HL-60 (cell line): ENCODE data around the gene SCO2.
"Not testable (repeated sequence)": the region's sequence is repeated elsewhere in the genome, so short reads cannot be mapped to it uniquely, and the experiment has no call there.

Experiments used
- DNase-seq, 2 experiments: peaks; one replicate each; pipeline ENCODE4 v3.0.0-alpha.2; 2010 to 2020; ENCODE audit warnings: low read depth in 1 of 2, low spot score in 1 of 2
- H3K27ac ChIP-seq: fragments of 250-450 bp; sonication (Bioruptor Pico); replicated peaks from 2 replicates; pipeline ENCODE4 v1.5.1; 2020; ENCODE audit warnings: mild to moderate bottlenecking, moderate library complexity
- H3K27me3 ChIP-seq: fragments of 250-450 bp; sonication (Bioruptor Pico); 2 replicates; pipeline ENCODE4 v1.5.1; 2021; ENCODE audit warnings: mild to moderate bottlenecking, moderate library complexity; ENCODE audit not compliant: insufficient read depth, poor library complexity, severe bottlenecking
- H3K4me3 ChIP-seq: replicated peaks from 2 replicates; pipeline ENCODE4 v1.5.1; 2011; ENCODE audit warnings: mild to moderate bottlenecking, control low read depth, low read length; ENCODE audit not compliant: insufficient read depth
- CTCF ChIP-seq: IDR thresholded peaks from one replicate; pipeline ENCODE4 v1.5.1; 2011; ENCODE audit warnings: low read length, control low read depth, inconsistent platforms; ENCODE audit not compliant: insufficient read depth
- GABPA ChIP-seq: IDR thresholded peaks from 2 replicates; pipeline ENCODE4 v1.6.1; 2012; ENCODE audit warnings: low read depth
- POLR2AphosphoS5 ChIP-seq: IDR thresholded peaks from 2 replicates; pipeline ENCODE4 v1.6.1; 2012; ENCODE audit warnings: low read depth
- REST ChIP-seq: IDR thresholded peaks from 2 replicates; pipeline ENCODE4 v1.6.1; 2012; ENCODE audit warnings: low read depth; ENCODE audit not compliant: insufficient replicate concordance
- SPI1 ChIP-seq: IDR thresholded peaks from 2 replicates; pipeline ENCODE4 v1.6.1; 2012; ENCODE audit warnings: low read depth, mild to moderate bottlenecking, borderline replicate concordance

The SCO2 gene

GRCh38 chr22:50541667-50542026 lies 16.2 kb upstream of the SCO2 start:
- H3K27ac ChIP-seq: peak overlapping the region; percentile 92
- DNase-seq: peak; percentile 86 to 91
- not testable (repeated sequence) for H3K27me3 ChIP-seq, H3K4me3 ChIP-seq
- TF ChIP-seq REST: peak; percentile 12

GRCh38 chr22:50540381-50540780 lies 15.0 kb upstream of the SCO2 start:
- TF ChIP-seq SPI1 (no peak), POLR2AphosphoS5 (no peak), CTCF (no peak), REST (no peak), GABPA (no peak)
- Histone ChIP-seq H3K27me3 (no peaks in the 10 kb centered on the region), H3K4me3 (no peak overlapping the region), H3K27ac (peak overlapping the region; percentile 92)
- no peak for DNase-seq

- TF ChIP-seq CTCF (no peak), SPI1 (no peak), REST (no peak), POLR2AphosphoS5 (no peak), GABPA (no peak)
- Histone ChIP-seq H3K27ac (peak overlapping the region; percentile 92), H3K27me3 (no peaks in the 10 kb centered on the region), H3K4me3 (no peak overlapping the region)
- no peak for DNase-seq
Observed at GRCh38 chr22:50537765-50538164, 12.4 kb upstream of the SCO2 start.

- TF ChIP-seq CTCF (no peak), SPI1 (no peak), GABPA (no peak), REST (no peak), POLR2AphosphoS5 (no peak)
- no peak overlapping the region for H3K4me3 ChIP-seq
- no peak overlapping the region for H3K27ac ChIP-seq
Observed at GRCh38 chr22:50536226-50536625, 10.8 kb upstream of the SCO2 start.

More at GRCh38 chr22:50536226-50536625, 10.8 kb upstream of the SCO2 start:
- no peaks in the 10 kb centered on the region for H3K27me3 ChIP-seq
- no peak for DNase-seq
